Thyroid gland (tissue), 4 donors: Measurements from ENCODE around the gene FER.

Experiments used
- POLR2A ChIP-seq, 2 donors: fragments of 450-650 bp; IDR thresholded peaks; one replicate each; pipeline ENCODE4 v1.6.1; 2017; ENCODE audit warnings: antibody characterized with exemption in 2 of 2, mild to moderate bottlenecking in 2 of 2, moderate library complexity in 1 of 2
- TF ChIP-seq, protein P1 (sequence below), 6 experiments: fragments of 200-600 bp in 3 of 6; fragments of 450-650 bp in 3 of 6; sonication (generic) in 3 of 6; IDR thresholded peaks; one replicate each; pipeline ENCODE4 v1.5.1; 2016 to 2019; ENCODE audit warnings: antibody characterized with exemption in 6 of 6, mild to moderate bottlenecking in 2 of 6, inconsistent platforms in 1 of 6, moderate library complexity in 1 of 6

DNA sequence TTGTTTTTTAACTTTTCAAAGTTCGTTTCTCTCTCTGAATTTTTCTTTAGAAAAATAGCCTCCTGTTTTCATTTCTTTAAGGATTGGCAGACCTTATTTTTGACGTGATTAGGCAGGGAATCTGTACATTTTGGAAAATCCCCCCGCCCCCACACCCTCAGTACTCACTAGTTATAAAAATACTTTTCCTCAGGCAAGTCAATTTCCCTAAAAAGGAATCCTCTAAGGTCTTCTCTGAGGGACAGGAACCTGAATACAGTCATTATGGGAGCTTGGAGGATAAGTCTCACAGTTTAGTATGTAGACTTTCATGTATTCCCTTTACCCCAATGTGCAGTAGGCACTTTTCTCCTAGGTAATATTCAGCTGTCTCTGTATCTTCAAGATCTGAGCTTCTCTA lies 3.9 kb upstream of the FER start:
- TF ChIP-seq, protein P1, sequence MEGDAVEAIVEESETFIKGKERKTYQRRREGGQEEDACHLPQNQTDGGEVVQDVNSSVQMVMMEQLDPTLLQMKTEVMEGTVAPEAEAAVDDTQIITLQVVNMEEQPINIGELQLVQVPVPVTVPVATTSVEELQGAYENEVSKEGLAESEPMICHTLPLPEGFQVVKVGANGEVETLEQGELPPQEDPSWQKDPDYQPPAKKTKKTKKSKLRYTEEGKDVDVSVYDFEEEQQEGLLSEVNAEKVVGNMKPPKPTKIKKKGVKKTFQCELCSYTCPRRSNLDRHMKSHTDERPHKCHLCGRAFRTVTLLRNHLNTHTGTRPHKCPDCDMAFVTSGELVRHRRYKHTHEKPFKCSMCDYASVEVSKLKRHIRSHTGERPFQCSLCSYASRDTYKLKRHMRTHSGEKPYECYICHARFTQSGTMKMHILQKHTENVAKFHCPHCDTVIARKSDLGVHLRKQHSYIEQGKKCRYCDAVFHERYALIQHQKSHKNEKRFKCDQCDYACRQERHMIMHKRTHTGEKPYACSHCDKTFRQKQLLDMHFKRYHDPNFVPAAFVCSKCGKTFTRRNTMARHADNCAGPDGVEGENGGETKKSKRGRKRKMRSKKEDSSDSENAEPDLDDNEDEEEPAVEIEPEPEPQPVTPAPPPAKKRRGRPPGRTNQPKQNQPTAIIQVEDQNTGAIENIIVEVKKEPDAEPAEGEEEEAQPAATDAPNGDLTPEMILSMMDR (IDR thresholded peaks at IDR 0.05), result no peak
- no peak for TF ChIP-seq POLR2A (IDR thresholded peaks at IDR 0.05)
